SKM-1 treated with dmso at 0.1 percent for 144 hours (cell line): ENCODE measurements around the gene GAGE12C.
"Not testable (repeated sequence)": the region's sequence is repeated elsewhere in the genome, so short reads cannot be mapped to it uniquely, and the experiment has no call there.

Source experiments
- DNase-seq: peaks from one replicate; lab custom pipeline; 2025; ENCODE audit not compliant: unreplicated experiment; lab: John Stamatoyannopoulos, UW

GAGE12C gene, protein sequence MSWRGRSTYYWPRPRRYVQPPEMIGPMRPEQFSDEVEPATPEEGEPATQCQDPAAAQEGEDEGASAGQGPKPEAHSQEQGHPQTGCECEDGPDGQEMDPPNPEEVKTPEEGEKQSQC

GRCh38 chrX:49531877-49532276, at the start of gene GAGE12C:
Gene GAGE12C (plus strand): TSS chrX:49532177. CDS start chrX:49533332, 1,155 bp downstream.
- DNase-seq, result not testable (repeated sequence)

DNA sequence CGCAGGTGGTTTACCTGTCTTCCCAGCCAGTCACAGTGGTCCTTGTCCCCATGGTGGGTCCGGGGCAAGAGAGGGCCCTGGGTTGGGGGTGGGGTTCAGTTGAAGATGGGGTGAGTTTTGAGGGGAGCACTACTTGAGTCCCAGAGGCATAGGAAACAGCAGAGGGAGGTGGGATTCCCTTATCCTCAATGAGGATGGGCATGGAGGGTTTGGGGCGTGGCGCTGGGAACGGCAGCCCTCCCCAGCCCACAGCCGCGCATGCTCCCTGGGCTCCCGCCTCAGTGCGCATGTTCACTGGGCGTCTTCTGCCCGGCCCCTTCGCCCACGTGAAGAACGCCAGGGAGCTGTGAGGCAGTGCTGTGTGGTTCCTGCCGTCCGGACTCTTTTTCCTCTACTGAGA, 9.5 kb downstream of the GAGE12C start, which contains the start of gene GAGE12D:
Gene GAGE12D, plus strand, starts transcription at position 301 of the 400 bp plus-strand sequence. CDS start 1,155 bp downstream, outside the sequence.
- not testable (repeated sequence) for DNase-seq

DNA sequence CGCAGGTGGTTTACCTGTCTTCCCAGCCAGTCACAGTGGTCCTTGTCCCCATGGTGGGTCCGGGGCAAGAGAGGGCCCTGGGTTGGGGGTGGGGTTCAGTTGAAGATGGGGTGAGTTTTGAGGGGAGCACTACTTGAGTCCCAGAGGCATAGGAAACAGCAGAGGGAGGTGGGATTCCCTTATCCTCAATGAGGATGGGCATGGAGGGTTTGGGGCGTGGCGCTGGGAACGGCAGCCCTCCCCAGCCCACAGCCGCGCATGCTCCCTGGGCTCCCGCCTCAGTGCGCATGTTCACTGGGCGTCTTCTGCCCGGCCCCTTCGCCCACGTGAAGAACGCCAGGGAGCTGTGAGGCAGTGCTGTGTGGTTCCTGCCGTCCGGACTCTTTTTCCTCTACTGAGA, 19.0 kb downstream of the GAGE12C start, which contains the start of gene GAGE12E:
Gene GAGE12E, plus strand, starts transcription at position 301 of the 400 bp plus-strand sequence. CDS start 1,155 bp downstream, outside the sequence.
- not testable (repeated sequence) for DNase-seq

- not testable (repeated sequence) for DNase-seq
These were observed 28.6 kb downstream of the GAGE12C start, which contains the start of gene GAGE12F for GRCh38 chrX:49560542-49560941. Gene GAGE12F (plus strand): TSS chrX:49560842. CDS start chrX:49561997, 1,155 bp downstream.

DNA sequence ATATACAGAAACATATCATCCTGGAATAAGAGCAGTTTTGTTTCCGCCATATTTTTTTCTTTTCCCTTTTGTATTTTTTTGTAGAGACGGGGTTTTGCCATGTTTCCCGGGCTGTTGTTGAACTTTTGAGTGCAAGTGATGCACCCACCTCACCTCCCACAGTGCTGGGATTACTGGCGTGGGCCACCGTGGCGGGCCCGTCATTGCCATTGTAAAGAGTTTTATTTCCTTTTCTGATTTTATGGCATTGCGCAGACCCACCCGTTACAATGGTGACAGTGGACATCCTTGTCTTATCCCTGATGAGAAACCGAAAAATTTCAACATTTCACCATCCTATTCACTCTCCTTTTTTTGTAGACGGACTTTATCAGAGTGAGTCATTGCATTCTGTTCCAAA, 36.8 kb downstream of the GAGE12C start:
- not testable (repeated sequence) for DNase-seq

- DNase-seq, result not testable (repeated sequence)
These were observed 37.2 kb downstream of the GAGE12C start for GRCh38 chrX:49569152-49569551.

GRCh38 chrX:49570100-49570499, 38.1 kb downstream of the GAGE12C start, which contains the start of gene GAGE12G:
Gene GAGE12G (plus strand): TSS chrX:49570400. CDS start chrX:49571555, 1,155 bp downstream.
- not testable (repeated sequence) for DNase-seq

GRCh38 chrX:49579649-49580048, 47.7 kb downstream of the GAGE12C start, which contains the start of gene GAGE12H:
Gene GAGE12H (plus strand): TSS chrX:49579949. CDS start chrX:49581104, 1,155 bp downstream.
- DNase-seq, result not testable (repeated sequence)
